Kidney (tissue), 14 donors: ENCODE measurements around the gene AUTS2. TPM values are rescaled to one million over a fixed set of nuclear protein-coding genes. Genes with fewer than 3 reads are reported as not detected.

Experiments used
- DNase-seq, 5 donors: peaks; one replicate each; pipeline ENCODE4 v3.0.0-alpha.2; 2013 to 2020
- FAIRE-seq: peaks from 2 replicates; lab custom pipeline; 2012; peaks lifted over from hg19 to GRCh38; lab: Jason Lieb, UNC
- H3K27ac ChIP-seq, 2 donors: one replicate each; pipeline ENCODE4 v1.7.0; 2013; ENCODE audit warnings: low read depth in 2 of 2, low read length in 2 of 2, inconsistent platforms in 1 of 2
- H3K27me3 ChIP-seq: one replicate; pipeline ENCODE4 v1.7.1; 2013; ENCODE audit warnings: low read length, inconsistent platforms; ENCODE audit not compliant: control insufficient read depth, insufficient read depth
- H3K36me3 ChIP-seq, 3 donors: one replicate each; pipeline versions ENCODE4 v1.7.0 to v1.7.1; 2013; ENCODE audit warnings: low read length in 3 of 3, control low read depth in 1 of 3, inconsistent platforms in 1 of 3; ENCODE audit not compliant: insufficient read depth in 3 of 3, control insufficient read depth in 2 of 3
- H3K4me1 ChIP-seq, 3 donors: one replicate each; pipeline versions ENCODE4 v1.7.0 to v1.7.1; 2013; ENCODE audit warnings: low read length in 3 of 3, inconsistent platforms in 1 of 3, low read depth in 1 of 3; ENCODE audit not compliant: control insufficient read depth in 2 of 3, insufficient read depth in 2 of 3
- H3K4me3 ChIP-seq, 3 donors: one replicate each; pipeline versions ENCODE4 v1.7.0 to v1.8.1; 2013; ENCODE audit warnings: low read length in 3 of 3, control low read depth in 1 of 3, inconsistent platforms in 1 of 3
- H3K9ac ChIP-seq, 3 donors: one replicate each; pipeline versions ENCODE4 v1.7.0 to v1.7.1; 2013; ENCODE audit warnings: low read length in 3 of 3, control low read depth in 1 of 3, inconsistent platforms in 1 of 3
- H3K9me3 ChIP-seq, 3 donors: one replicate each; pipeline versions ENCODE4 v1.7.0 to v1.7.1; 2013; ENCODE audit warnings: low read length in 3 of 3, control low read depth in 1 of 3, inconsistent platforms in 1 of 3; ENCODE audit not compliant: control insufficient read depth in 2 of 3, insufficient read depth in 1 of 3
- CTCF ChIP-seq: IDR thresholded peaks from 3 replicates; pipeline ENCODE4 v1.5.1; 2012; ENCODE audit warnings: mild to moderate bottlenecking, moderate library complexity, borderline replicate concordance; ENCODE audit not compliant: insufficient read depth; ENCODE audit errors: extremely low read depth
- intact Hi-C: fragments of 100-400 bp; cut with DNase I; formaldehyde crosslinking; loops from one replicate; pipeline ENCODE4 v1.11.1; 2022
- polyA plus RNA-seq: library from polyadenylated mRNA; stranded (reverse); fragments of 350-450 nt; fragmentation: Illumina TruSeq; extraction: RNeasy Lipid Tissue Mini Kit (QIAGEN cat#74804); gene quantifications from one replicate; pipeline ENCODE4 v1.2.3, GENCODE V29; 2014; ENCODE audit warnings: low read depth, low replicate concordance; ENCODE audit not compliant: insufficient read depth
- total RNA-seq: library from RNA; stranded (reverse); fragmentation: NEBNext Ultra II Directional; extraction: Animal tissue kit (Norgen Biotek cat#: 25700); gene quantifications from one replicate; pipeline ENCODE4 v1.2.1, GENCODE V29; 2021
- donor health status: control.
- donor health status: control.
- donor health status: control.
- donor health status: control.
- donor health status: control.
- donor health status: DM: yes; HTN: yes; CAD: no.
- donor health status: Normal renal cell carcinoma (clear cell type).

AUTS2 gene
- total and polyA plus RNA-seq, 2 donors from 2014 or later, result 5.2 to 33.8 TPM

GRCh38 chr7:69946901-69947300 lies 348.6 kb downstream of the AUTS2 start:
- Histone ChIP-seq H3K4me1 (no peaks in the 10 kb centered on the region), H3K27me3 (no peaks in the 10 kb centered on the region), H3K4me3 (no peak overlapping the region), H3K9me3 (no peaks in the 10 kb centered on the region), H3K36me3 (no peaks in the 10 kb centered on the region), H3K9ac (no peak overlapping the region), H3K27ac (no peak overlapping the region)
- TF ChIP-seq CTCF, result no peak
- FAIRE-seq, result no peak
- intact Hi-C loops, result no loop called here
- no peak for DNase-seq

- no peak for TF ChIP-seq CTCF
- Histone ChIP-seq H3K9me3 (no peaks in the 10 kb centered on the region), H3K27ac (no peak overlapping the region), H3K36me3 (no peaks in the 10 kb centered on the region), H3K27me3 (no peaks in the 10 kb centered on the region), H3K9ac (no peak overlapping the region), H3K4me3 (no peak overlapping the region), H3K4me1 (no peaks in the 10 kb centered on the region)
- intact Hi-C loops, result no loop called here
- DNase-seq (no peak), FAIRE-seq (no peak)
Observed at GRCh38 chr7:69947998-69948397, 349.7 kb downstream of the AUTS2 start.

DNA sequence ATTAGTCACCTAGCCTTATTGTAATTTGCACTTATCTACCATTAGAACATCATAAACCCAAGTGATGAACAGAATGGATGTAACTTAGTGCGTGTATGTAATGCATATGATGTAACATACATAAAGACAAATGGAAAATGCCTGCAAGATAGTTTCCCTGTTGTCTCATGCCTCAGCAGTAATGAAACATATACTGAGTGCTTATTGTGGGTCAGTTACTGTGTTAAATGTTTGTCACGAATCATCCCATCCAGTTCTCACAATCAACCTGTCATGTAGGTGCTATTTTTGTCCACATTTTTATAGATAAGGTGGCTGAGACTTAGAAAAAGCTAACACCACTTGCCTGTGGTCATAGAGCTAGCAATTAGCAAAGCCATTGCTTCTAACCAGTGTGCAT lies 350.8 kb downstream of the AUTS2 start:
- TF ChIP-seq CTCF, result no peak
- Histone ChIP-seq H3K4me3 (no peak overlapping the region), H3K36me3 (no peaks in the 10 kb centered on the region), H3K9ac (no peak overlapping the region), H3K4me1 (no peaks in the 10 kb centered on the region), H3K27me3 (no peaks in the 10 kb centered on the region), H3K9me3 (no peaks in the 10 kb centered on the region), H3K27ac (no peak overlapping the region)
- no peak for DNase-seq
- intact Hi-C loops, result no loop called here
- no peak for FAIRE-seq

DNA sequence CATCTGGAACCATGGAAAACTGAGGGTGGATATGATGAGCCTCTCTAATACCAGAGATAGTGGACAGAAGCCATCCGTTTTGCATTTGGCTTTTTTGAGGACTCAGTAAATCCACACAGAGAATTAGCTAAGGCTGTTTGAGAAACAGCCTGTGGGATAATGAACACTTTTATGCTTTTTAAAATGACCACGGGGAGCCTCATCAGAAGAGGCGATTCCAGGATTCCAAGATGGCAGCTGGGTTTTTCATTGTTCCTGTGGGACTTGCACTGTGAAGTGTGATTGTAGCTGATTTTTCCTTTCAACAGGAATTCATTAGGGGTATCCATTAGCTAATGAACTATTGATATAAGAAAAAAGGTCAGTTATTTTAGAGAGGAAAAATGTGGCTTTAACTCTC lies 353.2 kb downstream of the AUTS2 start:
- intact Hi-C loops, result no loop called here
- H3K27ac ChIP-seq, result no peak overlapping the region
- no peaks in the 10 kb centered on the region for H3K27me3 ChIP-seq
- no peak for FAIRE-seq
- H3K4me3 ChIP-seq, result no peak overlapping the region
- no peaks in the 10 kb centered on the region for H3K36me3 ChIP-seq
- no peak for DNase-seq
- TF ChIP-seq CTCF, result no peak
- H3K9ac ChIP-seq, result no peak overlapping the region
- H3K4me1 ChIP-seq, result no peaks in the 10 kb centered on the region
- no peaks in the 10 kb centered on the region for H3K9me3 ChIP-seq
